NCI-H2196 treated with DMSO at 0.1 percent for 48 hours (cell line): ENCODE results near the gene NMT1.
"Not testable (repeated sequence)": the region's sequence is repeated elsewhere in the genome, so short reads cannot be mapped to it uniquely, and the experiment has no call there.

Experiments
- DNase-seq: peaks from one replicate; lab custom pipeline; 2025; ENCODE audit not compliant: unreplicated experiment; lab: John Stamatoyannopoulos, UW

NMT1 gene

GRCh38 chr17:45036691-45037090 is 24.4 kb upstream of the NMT1 start:
- no peak for DNase-seq

GRCh38 chr17:45038728-45039634 is 22.1 kb upstream of the NMT1 start:
- DNase-seq, result no peak

- DNase-seq, result no peak
Measured at GRCh38 chr17:45040459-45040858, 20.7 kb upstream of the NMT1 start.

- DNase-seq, result no peak
Measured at GRCh38 chr17:45042346-45043120, 18.6 kb upstream of the NMT1 start.

- DNase-seq, result no peak
Measured at GRCh38 chr17:45043813-45044540, 17.1 kb upstream of the NMT1 start.

- DNase-seq, result no peak
Measured at GRCh38 chr17:45046537-45047125, 14.5 kb upstream of the NMT1 start.

GRCh38 chr17:45048795-45049563 is 12.1 kb upstream of the NMT1 start:
- no peak for DNase-seq

GRCh38 chr17:45050481-45051059 is 10.5 kb upstream of the NMT1 start:
- DNase-seq, result no peak

- DNase-seq, result peak; percentile 90
Measured at GRCh38 chr17:45051060-45051719, 9.9 kb upstream of the NMT1 start, which contains the start of gene DCAKD. TSS of gene DCAKD (minus strand) at chr17:45051632. CDS start at chr17:45034885, 16,747 bp downstream.

- not testable (repeated sequence) for DNase-seq
Measured at GRCh38 chr17:45051720-45052051, 9.4 kb upstream of the NMT1 start.

- DNase-seq, result peak; percentile 51
Measured at GRCh38 chr17:45052052-45052772, 8.9 kb upstream of the NMT1 start.

GRCh38 chr17:45060382-45060796 is 728 bp upstream of the NMT1 start:
- no peak for DNase-seq

GRCh38 chr17:45061606-45062205 is 589 bp downstream of the NMT1 start:
- no peak for DNase-seq

- DNase-seq, result no peak
Measured at GRCh38 chr17:45063198-45063597, 2.1 kb downstream of the NMT1 start.

- no peak for DNase-seq
Measured at GRCh38 chr17:45067637-45068036, 6.5 kb downstream of the NMT1 start.

- no peak for DNase-seq
Measured at GRCh38 chr17:45070001-45070400, 8.9 kb downstream of the NMT1 start.

GRCh38 chr17:45070809-45071208 is 9.7 kb downstream of the NMT1 start:
- no peak for DNase-seq

GRCh38 chr17:45073414-45074070 is 12.4 kb downstream of the NMT1 start:
- no peak for DNase-seq
